ENCODE results near the gene GXYLT1.
A peak's percentile ranks its signal among the peaks of the same experiment; 100 is the strongest.
"Not testable (repeated sequence)": the region's sequence is repeated elsewhere in the genome, so short reads cannot be mapped to it uniquely, and the experiment has no call there.

GXYLT1 gene

GRCh38 chr12:42144408-42145196 lies at the start of gene GXYLT1:
TSS of gene GXYLT1 (minus strand) at chr12:42144874. CDS start at chr12:42144646, 228 bp downstream.
- DNase-seq, result peak; percentile 99

- no peak for DNase-seq
Observed at GRCh38 chr12:42192686-42193085, 48.0 kb upstream of the GXYLT1 start.

GRCh38 chr12:42192258-42192657 lies 47.6 kb upstream of the GXYLT1 start:
- DNase-seq, result no peak

GRCh38 chr12:42190376-42190775 lies 45.7 kb upstream of the GXYLT1 start:
- no peak for DNase-seq

GRCh38 chr12:42188275-42188674 lies 43.6 kb upstream of the GXYLT1 start:
- DNase-seq, result not testable (repeated sequence)

- peak; percentile 38 for DNase-seq
Observed at GRCh38 chr12:42187799-42188198, 43.1 kb upstream of the GXYLT1 start.

- no peak for DNase-seq
Observed at GRCh38 chr12:42186793-42187192, 42.1 kb upstream of the GXYLT1 start.

- no peak for DNase-seq
Observed at GRCh38 chr12:42182394-42182793, 37.7 kb upstream of the GXYLT1 start.

- peak; percentile 14 for DNase-seq
Observed at GRCh38 chr12:42180990-42181596, 36.4 kb upstream of the GXYLT1 start.

GRCh38 chr12:42178101-42178500 lies 33.4 kb upstream of the GXYLT1 start:
- no peak for DNase-seq

- DNase-seq, result no peak
Observed at GRCh38 chr12:42174978-42175377, 30.3 kb upstream of the GXYLT1 start.

- no peak for DNase-seq
Observed at GRCh38 chr12:42173961-42174521, 29.4 kb upstream of the GXYLT1 start.

GRCh38 chr12:42172441-42173210 lies 28.0 kb upstream of the GXYLT1 start:
- no peak for DNase-seq

GRCh38 chr12:42167711-42168110 lies 23.0 kb upstream of the GXYLT1 start:
- no peak for DNase-seq

- DNase-seq, result no peak
Observed at GRCh38 chr12:42166501-42166900, 21.8 kb upstream of the GXYLT1 start.

- DNase-seq, result peak; percentile 49
Observed at GRCh38 chr12:42163913-42164312, 19.2 kb upstream of the GXYLT1 start.

- DNase-seq, result peak; percentile 30
Observed at GRCh38 chr12:42162965-42163364, 18.3 kb upstream of the GXYLT1 start.

GRCh38 chr12:42162193-42162592 lies 17.5 kb upstream of the GXYLT1 start:
- peak; percentile 93 for DNase-seq

GRCh38 chr12:42161529-42161928 lies 16.9 kb upstream of the GXYLT1 start:
- peak; percentile 60 for DNase-seq

GRCh38 chr12:42156232-42156631 lies 11.6 kb upstream of the GXYLT1 start:
- no peak for DNase-seq

- DNase-seq, result no peak
Observed at GRCh38 chr12:42145552-42146215, 1.0 kb upstream of the GXYLT1 start.

- peak; percentile 58 for DNase-seq
Observed at GRCh38 chr12:42145197-42145549, 499 bp upstream of the GXYLT1 start.

- no peak for DNase-seq
Observed at GRCh38 chr12:42144158-42144407, 591 bp downstream of the GXYLT1 start.
